ENCODE results near the gene WWC2. TPM values are rescaled to one million over a fixed set of nuclear protein-coding genes. Genes with fewer than 3 reads are reported as not detected.

Gene WWC2
- total and polyA plus RNA-seq, 2 donors (not counting 3 experiments of a cell fraction or from before 2014, with no cell fraction given): 12.9 to 52.2 TPM

GRCh38 chr4:183154701-183155391 lies 55.8 kb downstream of the WWC2 start:
- H2AFZ ChIP-seq (ENCODE audit: low read depth, low read length): no peak overlapping the region
- H3K4me2 ChIP-seq (ENCODE audit: insufficient read depth, low read length): no peak overlapping the region
- no peaks in the 10 kb centered on the region for H3K27me3 ChIP-seq (ENCODE audit: control insufficient read depth in 2 of 2, insufficient read depth in 2 of 2, low read length in 2 of 2)
- no peaks in the 10 kb centered on the region for H3K4me1 ChIP-seq (ENCODE audit: control insufficient read depth, extremely low read depth, insufficient read depth, low read length)
- CTCF ChIA-PET: no interaction called here
- FAIRE-seq (no peak), DNase-seq (ENCODE audit: low read depth, low spot score) (no peak)
- BruUV-seq (replicated peaks): no TSS peak
- H3K4me3 ChIP-seq (replicated peaks in 1 of 3; ENCODE audit: insufficient read depth in 1 of 3, low read depth in 1 of 3, low read length in 3 of 3): no peak overlapping the region
- H3K79me2 ChIP-seq (ENCODE audit: control insufficient read depth, insufficient read depth, low read length): peaks cover 51% of the 10 kb centered on the region
- no peaks in the 10 kb centered on the region for H3K9me1 ChIP-seq (replicated peaks; ENCODE audit: control insufficient read depth, extremely low read depth, insufficient read depth, low read length)
- no peak overlapping the region for H3K27ac ChIP-seq (ENCODE audit: insufficient read depth, low read depth, low read length)
- peaks cover 4% of the 10 kb centered on the region for H4K20me1 ChIP-seq (replicated peaks; ENCODE audit: control insufficient read depth, extremely low read depth, insufficient read depth, low read length)
- H3K36me3 ChIP-seq (ENCODE audit: control insufficient read depth in 2 of 2, extremely low read depth in 1 of 2, insufficient read depth in 2 of 2, low read length in 2 of 2): no peaks in the 10 kb centered on the region
- H3K9ac ChIP-seq (replicated peaks; ENCODE audit: extremely low read depth, insufficient read depth, low read length): no peak overlapping the region
- H3K9me3 ChIP-seq (replicated peaks; ENCODE audit: control insufficient read depth, insufficient read depth, low read length): no peaks in the 10 kb centered on the region
- POLR2A ChIA-PET: no interaction called here
- TF ChIP-seq POLR2AphosphoS5 (IDR thresholded peaks at IDR 0.05; ENCODE audit: insufficient read depth, low read depth, low read length) (no peak), MAX (IDR thresholded peaks at IDR 0.05; ENCODE audit: insufficient read depth, insufficient read length) (no peak), CTCF (IDR thresholded peaks at IDR 0.05; ENCODE audit: extremely low read depth in 1 of 2, insufficient read depth in 1 of 2, low read depth in 1 of 2, low read length in 2 of 2) (no peak), EZH2 (IDR thresholded peaks at IDR 0.05; ENCODE audit: borderline replicate concordance, low read depth, low read length, severe bottlenecking) (no peak), POLR2A (IDR thresholded peaks at IDR 0.05; ENCODE audit: low read depth, low read length) (no peak), MYC (IDR thresholded peaks at IDR 0.05; ENCODE audit: low read depth, low read length) (no peak)
- dilution Hi-C loops (cut with MboI; ENCODE audit: extremely low pct_ligation_motif_present, low sequenced_read_pairs): no loop called here
- intact Hi-C loops (cut with micrococcal nuclease): no loop called here

Data from endothelial cell of umbilical vein (primary cell).